GM19468 (cell line): ENCODE results near the gene CAST.
"Not testable (repeated sequence)": the region's sequence is repeated elsewhere in the genome, so short reads cannot be mapped to it uniquely, and the experiment has no call there.

Experiments
- ATAC-seq: cut with Tn5 transposase; IDR thresholded peaks from one replicate; pipeline ENCODE4 v1.9.1; 2021; ENCODE audit warnings: mild to moderate bottlenecking, moderate library complexity, moderate number of reproducible peaks; ENCODE audit not compliant: unreplicated experiment; ENCODE audit errors: extremely low read depth

CAST gene

DNA sequence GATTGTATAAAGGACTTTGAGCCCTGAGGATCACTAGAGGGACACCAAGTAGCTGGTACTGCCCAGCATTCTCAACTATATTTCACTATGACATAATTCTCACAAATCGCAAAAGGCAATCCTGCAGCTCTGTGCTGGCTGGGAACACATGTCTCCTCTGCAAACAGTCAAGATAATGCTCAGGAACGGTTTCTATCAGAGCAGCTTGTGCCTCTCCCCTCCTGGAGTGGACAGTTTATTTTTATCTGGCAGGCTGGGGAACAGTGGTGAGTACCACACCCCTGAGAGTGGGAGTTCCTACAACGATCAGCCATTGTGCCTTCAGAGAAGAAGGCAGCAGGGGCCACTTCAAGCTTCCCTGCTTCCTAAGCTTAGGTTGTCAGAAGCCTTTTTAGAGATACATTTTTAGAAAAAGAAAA lies 79.7 kb downstream of the CAST start:
- ATAC-seq = no peak

DNA sequence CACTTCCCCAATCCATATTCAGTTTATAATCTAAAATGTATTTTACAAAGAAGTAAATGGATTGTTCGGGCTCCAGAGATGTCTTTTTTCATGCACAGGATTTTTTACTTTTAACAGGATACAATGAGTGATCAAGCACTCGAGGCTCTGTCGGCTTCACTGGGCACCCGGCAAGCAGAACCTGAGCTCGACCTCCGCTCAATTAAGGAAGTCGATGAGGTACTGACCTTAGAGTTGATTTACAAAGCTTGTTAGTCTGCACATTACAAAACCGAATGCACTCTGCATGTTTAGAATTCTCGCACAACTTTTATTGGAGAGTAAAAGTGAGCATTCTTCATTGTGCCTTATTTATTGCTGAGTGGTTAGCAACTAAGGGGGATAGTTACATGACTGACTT lies 80.4 kb downstream of the CAST start:
- no peak for ATAC-seq

DNA sequence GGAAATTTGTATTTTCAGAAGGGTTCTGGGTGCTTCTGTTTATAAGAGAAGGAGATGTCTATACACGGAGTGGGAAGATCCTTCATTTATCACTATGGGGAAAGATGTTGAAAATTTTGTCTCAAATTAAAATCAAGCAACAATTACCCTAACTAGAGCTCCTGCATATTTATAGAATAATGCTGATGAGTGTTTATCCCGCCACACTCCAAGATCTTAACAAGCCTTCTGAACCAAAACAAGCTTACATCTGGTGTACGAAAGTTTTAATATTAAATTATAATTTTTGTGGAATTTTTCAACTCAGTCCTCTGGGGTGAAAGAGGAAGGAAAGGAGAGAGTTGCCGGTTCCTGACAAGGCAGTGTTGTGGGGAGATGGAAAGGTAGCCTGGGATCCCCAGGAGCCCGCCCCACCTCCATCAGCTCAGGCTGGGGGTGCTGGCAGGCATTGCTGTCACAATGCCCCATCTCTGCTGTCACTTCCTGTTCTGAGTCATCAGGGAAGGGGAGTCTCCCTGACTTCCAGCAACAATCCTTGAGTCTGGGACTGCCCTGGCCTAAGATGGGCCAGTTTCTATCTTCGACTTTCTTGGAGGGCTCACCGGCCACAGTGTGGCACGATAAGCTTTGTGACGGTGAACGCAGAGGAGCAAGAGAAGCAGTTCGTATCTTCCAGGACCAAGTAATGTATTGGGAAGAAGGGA lies 81.0 kb downstream of the CAST start:
- ATAC-seq = no peak

DNA sequence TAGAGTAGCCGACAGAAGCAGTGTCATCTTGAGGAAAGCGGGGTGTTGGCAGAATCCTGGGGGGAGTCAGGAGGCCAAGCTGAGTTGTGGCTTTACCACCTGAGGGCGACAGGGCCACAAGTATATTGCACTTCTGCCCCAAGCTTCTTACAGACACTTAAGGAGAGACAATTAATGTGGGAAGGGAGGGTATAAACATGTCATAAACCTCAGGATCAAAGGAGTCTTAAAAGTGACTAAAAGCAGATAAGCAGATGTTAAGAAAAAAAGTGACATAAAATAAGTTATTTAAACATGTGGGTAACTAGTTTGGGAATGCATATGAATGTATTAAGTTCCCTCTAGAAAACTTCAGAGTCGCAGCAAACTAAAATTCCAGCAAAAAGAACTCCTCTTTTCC lies 81.6 kb downstream of the CAST start:
- no peak for ATAC-seq

DNA sequence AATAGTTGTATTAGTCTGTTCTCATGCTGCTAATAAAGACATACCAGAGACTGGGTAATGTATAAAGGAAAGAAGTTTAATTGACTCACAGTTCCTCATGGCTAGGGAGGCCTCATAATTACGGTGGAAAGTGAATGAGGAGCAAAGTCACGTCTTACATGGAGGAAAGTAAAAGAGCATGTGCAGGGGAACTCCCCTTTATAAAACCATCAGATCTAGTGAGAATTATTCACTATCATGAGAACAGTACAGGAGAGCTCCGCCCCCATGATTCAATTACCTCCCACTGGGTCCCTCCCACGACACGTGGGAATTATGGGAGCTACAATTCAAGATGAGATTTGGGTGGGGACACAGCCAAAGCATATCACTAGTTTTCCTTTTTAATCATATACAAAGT lies 82.0 kb downstream of the CAST start:
- not testable (repeated sequence) for ATAC-seq

DNA sequence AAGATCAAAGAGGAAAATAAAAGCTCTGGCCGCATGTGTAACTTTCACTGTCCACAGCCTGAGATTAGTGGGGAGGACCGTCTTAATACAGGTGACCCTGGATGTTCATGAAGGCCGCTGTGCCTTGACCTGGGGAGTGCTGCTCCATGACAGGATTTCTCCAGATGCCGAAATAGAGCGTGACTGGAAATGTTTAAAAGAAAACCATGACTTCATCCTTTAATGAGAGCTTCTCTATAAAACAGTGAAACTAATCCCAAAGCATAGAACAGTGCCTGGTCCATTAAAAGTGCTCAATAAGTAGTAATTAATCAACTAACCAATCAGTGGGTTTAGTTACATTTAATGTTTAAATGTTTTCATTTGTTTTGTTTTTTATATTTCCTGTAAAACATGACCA lies 82.8 kb downstream of the CAST start:
- no peak for ATAC-seq

DNA sequence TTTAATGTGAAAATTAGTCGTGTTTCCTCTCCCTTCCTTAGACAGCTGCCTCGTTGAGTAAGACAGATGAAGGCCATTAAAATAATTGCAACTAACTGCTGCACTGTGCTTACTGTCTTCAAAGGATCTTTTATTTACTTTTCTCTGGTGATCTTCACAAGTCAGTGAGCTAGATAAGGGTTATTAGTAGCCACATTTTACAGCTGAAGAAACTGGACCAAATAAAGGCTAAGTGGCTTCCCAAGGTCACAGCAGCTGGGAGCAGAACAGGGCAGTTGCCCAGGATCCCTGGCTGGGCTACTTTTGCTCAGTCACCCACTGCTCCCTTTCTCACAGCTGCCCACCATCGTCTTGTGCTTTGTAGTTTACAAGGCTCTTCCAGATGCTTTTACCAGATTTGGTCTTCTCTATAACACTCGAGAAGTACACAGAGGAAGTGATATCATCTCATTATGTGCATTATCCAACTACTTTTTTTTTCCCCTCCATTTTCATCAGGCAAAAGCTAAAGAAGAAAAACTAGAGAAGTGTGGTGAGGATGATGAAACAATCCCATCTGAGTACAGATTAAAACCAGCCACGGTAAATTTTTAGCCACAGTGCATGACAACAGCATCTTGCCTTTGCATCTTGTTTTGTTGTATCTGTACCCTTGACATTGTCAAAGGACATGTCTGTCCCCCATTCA lies 83.8 kb downstream of the CAST start:
- ATAC-seq = no peak

DNA sequence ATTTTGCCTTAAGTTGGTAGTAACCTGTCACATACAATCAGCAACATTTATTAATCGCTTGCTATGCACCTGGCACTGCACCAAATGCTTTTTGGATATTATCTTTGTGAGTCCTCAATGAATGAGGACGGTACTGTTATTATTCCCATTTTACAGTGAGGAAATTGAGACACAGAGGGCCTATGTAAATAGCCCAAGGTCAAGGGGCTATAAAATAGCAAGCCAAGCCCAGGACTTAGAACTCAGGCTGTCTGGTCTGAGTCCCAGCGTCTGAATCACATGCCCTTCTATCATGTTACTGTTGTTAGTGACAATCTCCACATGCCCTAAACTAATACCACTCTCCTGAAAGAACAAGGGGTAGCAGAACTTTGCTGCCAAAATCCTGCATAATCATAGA lies 85.5 kb downstream of the CAST start:
- no peak for ATAC-seq

DNA sequence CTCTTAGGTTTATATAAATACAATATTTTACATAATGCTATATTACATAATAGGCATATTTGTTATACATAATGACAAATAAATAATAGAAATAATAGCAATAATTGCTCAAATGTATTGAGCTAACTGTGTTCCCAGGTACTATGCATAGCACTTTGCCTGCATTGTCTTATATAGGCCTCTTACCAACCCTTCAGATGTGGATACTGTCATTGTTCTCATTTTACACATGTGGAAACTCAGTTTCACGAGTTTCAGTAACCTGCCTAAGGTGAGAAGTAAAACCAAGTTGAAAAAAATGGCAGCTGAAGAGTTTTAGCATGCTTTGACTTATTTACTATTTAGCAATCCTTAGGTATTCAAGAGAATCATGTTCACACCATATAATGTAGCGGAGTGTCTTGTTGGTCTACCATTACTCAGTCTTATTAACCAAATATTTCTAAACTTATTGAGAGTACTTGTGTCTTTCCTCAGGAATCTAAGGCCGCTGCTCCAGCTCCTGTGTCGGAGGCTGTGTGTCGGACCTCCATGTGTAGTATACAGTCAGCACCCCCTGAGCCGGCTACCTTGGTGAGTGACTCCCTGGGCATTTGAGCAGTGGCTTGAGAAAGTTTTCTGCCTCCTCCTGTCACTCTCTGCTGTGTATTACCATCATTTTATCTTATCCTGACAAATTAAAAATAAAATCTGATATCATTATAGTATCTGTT lies 88.1 kb downstream of the CAST start:
- no peak for ATAC-seq

DNA sequence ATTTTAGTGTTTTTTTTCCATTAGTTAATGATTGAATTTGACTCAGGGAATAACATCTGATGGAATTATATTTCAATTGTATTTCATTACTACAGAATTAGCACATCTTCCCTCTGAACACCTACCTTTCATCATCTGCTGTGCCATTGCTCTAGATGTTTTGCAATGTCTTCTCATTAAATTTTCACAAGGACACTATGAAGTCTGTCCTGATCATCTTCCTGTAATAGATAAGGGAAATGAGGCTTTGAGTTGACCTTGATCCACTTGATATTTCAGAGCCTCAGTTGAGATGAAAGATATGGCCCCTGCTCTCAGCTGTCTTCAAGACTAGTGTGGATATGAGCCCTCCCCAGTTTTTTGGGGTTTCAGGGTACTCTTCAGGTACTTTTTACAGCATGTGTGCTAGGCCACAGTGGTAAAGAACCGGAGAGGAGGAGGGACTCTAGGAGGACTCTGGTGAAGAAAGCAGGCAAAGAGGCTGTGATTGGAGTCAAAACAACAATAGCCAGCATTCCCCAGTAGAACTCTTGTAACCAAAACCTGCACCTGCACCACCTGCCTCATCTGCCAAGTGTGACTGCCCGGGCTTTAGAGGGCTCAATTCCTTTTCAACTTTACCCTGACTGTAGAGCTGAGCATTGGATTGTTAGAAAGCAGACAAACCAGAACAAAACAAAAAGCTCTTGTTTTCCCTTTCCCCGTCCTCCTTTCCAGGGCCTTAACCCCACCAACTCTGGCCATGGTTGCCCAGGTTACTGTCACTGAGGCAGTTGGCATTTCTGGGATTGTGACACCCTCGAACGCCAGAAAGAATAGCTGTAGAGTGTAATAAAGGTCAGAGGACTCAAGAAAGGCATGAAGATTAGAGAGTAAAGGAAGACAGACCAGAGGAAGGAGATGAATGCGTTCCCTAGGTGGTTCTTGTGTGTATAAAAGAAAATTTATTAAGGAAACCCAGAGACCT lies 89.3 kb downstream of the CAST start:
- ATAC-seq = no peak

DNA sequence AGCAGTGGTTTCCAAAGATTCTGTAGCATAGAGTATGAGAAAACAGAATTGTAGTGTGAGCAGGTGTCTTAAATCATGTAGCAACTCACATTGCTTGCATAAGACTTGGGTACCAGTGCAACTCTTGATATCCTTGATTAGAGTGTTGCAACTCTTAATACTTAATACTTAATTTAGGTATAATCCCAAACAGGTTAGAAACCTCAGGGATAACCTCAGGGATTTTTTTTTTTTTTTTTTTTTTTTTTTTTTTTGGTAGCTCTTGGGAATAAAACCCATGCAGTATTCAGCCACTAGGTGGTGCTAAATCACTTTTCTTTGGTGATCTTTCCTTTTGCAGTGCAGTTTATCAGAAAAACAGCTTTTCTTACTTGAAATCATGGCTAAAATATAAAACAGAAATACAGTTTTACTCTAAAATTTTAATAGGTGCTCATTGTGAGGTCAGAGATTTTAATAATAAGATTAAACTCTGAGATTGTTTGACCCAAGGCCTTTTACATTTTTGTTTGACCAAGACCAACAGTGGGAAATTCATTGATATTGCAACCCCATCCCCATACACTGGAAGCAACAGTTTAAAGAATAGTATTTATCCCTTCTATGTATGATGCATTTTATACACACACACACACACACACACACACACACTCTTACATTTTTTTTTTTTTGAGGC lies 90.3 kb downstream of the CAST start:
- no peak for ATAC-seq

DNA sequence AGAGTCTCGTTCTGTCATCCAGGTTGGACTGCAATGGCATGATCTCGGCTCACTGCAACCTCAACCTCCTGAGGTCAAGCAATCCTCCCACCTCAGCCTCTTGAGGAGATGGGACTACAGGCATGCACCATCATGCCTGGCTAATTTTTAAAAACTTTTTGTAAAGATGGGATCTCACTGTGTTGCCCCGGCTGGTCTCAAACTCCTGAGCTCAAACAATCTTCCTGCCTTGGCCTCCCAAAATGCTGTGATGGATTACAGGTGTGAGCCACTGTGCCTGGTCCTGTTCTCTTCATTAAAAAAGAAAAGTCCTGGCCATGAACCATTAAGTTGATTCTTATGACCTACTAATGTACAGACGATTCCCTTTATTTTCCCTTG lies 90.8 kb downstream of the CAST start:
- no peak for ATAC-seq

DNA sequence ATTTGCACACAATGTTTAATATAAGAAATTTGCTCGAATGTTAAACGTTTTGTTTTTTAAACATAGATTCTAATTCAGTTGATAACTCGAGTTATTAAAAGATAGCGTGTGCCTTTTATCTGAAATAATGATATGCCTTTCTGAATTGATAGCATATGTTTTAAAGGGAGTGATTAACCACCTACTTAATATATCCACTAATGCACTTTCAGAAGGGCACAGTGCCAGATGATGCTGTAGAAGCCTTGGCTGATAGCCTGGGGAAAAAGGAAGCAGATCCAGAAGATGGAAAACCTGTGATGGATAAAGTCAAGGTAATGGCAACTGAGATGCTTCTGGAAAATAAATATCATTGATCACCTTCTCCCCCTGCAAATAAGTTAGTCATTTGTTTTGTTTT lies 91.7 kb downstream of the CAST start:
- ATAC-seq = no peak

DNA sequence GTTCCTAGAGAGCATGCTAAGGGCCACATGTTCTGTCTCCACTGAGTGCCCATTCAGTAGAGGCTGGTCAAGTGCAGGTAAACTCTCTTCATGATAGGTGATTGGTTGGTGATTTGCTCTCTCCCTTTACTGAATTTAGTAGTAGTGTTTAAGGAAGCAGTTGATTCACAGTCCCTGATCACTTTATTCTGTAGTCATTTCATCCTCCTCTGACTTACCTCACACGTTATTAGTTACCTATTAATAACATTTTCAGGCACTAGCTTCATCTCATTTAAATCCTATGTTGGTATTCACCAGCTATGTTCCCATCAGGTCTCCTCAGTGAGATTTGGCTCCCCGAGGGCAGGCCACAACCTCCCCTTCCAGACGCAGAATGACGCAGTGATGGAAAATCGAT lies 93.7 kb downstream of the CAST start:
- ATAC-seq = no peak

DNA sequence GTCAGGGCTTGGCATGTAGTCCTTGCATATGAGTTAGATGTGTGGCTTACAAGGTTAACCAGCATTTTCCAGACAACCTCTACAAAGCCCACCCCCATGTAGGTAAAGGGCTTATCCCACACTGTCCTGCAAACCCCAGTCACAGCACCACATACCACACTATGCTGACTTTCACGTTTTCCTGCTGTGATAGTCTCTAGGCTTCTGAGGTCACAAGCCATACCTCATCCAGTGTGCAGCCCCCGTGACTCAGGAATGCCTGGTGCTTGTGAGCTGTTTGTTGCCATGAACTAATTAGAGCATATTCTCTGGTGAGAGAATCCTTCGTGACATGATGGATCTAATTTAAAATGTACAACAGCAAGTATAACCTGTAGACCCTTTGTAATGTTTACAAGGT lies 94.8 kb downstream of the CAST start:
- no peak for ATAC-seq

DNA sequence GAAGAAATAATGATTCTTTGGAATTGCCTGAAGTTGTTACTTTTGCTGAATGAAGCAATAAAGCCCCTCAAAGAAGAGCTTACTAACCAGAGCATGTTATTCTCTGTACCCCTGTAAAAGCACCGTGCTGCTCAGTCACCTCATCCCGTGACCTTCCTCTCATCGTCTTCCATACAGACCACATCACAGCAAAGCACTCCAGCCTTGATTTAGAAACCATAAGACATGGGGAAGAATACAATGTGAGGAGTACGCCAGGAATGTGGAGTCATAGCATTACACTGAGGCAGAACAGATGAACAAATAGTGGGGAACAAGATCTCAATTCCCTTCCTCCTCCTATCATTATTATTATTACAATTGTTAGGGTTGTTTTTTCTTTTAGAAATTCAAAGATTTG lies 96.4 kb downstream of the CAST start:
- no peak for ATAC-seq

DNA sequence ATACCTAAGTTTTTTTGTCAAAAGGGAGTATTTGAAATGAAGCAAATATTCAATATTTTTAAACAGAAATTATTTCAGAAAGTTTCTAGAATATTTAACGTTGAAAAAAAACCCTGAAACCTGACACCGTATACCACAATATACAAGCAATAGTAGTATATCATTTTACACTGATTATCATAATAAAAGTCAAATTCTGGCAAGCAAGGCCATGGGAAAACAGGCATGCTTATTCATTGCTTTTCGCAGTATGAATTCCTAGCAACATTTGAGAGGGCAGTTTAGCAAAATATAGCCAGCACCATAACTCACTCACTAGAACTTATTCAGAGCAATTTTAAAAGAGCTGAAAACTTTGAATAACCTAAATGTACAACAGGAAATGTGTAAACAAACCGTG lies 99.4 kb downstream of the CAST start:
- ATAC-seq = no peak

DNA sequence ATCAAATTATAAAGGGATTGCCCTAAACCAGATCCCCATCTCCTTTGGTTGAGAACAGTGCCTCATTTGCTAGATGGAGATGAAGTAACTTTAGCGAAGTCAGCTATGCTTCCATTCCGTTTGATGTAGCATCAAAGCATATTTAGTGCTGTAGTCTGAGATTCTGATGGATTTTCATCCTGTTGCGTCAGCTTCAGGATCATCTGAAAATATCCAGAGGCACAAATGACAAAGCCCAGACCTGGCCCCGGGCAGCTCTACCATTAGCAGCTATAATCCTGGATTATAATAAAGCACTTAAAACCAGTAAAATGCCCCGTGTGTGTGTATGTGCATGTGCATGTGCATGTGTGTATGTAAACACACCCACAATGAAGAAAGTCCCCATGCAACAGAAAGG lies 100.8 kb downstream of the CAST start:
- no peak for ATAC-seq

DNA sequence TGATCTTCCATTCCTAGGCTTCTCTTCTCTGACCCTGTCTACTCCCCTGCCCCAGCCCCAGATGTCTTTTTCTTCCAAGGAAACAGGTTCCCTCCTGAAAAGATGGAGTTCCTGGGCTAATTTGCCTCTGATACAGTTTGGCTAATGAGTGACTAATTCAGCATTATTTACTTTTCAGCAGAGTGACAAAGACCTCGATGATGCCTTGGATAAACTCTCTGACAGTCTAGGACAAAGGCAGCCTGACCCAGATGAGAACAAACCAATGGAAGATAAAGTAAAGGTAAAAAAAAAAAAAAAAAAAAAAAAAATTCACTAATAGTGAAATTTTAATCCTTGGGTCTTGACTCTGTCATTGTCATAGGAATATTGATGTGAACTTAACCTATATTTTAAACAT lies 102.9 kb downstream of the CAST start:
- ATAC-seq = no peak

DNA sequence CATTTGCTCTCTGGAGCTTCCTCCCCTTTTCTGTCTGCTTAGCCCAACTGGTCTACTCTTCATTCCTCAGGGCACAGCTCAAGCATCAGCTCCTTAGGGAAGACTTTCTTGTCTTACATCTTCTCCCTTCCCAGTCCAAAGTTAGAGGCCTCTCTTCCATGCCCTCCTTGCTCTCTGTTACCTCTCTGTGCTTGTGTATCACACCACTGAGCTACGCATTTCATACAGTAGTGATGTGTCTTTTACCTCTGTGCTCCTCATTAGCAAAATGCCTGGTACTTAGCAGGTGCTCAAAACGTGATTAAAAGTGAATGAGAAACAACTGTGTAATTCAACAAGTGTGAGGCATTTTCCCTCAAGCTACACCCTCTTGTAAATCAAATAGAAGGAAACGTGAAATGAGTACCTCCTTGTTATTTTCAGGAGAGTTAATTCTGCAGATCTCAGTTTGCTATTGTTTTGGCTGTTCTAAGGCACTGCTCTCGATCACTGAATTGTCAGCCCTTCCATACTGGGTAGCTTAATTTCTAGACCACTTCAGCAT lies 106.6 kb downstream of the CAST start:
- ATAC-seq = no peak
